NK-92 (cell line): ENCODE results near the gene NDUFB5.
"Not testable (repeated sequence)": the region's sequence is repeated elsewhere in the genome, so short reads cannot be mapped to it uniquely, and the experiment has no call there.

Source experiments
- DNase-seq: peaks from one replicate; lab custom pipeline; 2025; ENCODE audit not compliant: unreplicated experiment; lab: John Stamatoyannopoulos, UW

The NDUFB5 gene

DNA sequence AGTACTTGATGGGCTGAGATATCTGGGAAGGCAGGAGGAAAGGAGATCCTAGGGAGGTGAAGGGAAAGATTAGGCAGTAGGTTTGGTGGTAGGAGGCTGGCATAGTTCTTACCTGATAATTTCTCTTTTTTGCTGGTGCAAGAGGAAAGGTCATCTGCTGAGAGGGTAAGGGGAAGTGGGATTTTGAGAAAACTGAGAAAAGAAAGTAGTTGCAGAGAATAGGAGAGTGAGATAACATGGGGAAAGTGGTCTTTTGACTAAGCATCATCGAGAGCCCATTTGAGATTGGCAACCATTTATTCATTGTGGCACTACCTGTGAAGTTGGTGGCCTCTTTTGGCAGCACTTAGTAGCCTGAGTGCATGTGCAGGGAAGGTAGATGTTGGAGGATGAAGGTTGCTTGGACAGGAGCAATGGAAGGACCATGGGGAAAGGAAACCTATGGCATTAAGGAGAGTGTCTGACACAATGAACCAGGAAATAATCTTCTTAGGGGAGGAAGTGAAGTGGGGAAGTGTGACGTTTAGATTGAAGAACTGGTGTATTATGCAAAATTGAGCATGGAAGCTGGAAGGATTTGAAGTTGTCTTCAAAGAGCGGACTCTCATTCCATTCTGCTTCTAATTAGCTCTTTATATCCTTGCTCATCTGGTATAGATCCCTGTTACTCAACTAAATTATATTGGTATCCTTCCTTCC is 26.3 kb downstream of the NDUFB5 start:
- DNase-seq: no peak

- DNase-seq: no peak
Observed at GRCh38 chr3:179640469-179640868, 35.9 kb downstream of the NDUFB5 start.

GRCh38 chr3:179642871-179643270 is 38.3 kb downstream of the NDUFB5 start:
- DNase-seq: no peak

- DNase-seq: not testable (repeated sequence)
Observed at GRCh38 chr3:179643837-179644236, 39.2 kb downstream of the NDUFB5 start.

GRCh38 chr3:179646177-179646576 is 41.6 kb downstream of the NDUFB5 start:
- DNase-seq: no peak

DNA sequence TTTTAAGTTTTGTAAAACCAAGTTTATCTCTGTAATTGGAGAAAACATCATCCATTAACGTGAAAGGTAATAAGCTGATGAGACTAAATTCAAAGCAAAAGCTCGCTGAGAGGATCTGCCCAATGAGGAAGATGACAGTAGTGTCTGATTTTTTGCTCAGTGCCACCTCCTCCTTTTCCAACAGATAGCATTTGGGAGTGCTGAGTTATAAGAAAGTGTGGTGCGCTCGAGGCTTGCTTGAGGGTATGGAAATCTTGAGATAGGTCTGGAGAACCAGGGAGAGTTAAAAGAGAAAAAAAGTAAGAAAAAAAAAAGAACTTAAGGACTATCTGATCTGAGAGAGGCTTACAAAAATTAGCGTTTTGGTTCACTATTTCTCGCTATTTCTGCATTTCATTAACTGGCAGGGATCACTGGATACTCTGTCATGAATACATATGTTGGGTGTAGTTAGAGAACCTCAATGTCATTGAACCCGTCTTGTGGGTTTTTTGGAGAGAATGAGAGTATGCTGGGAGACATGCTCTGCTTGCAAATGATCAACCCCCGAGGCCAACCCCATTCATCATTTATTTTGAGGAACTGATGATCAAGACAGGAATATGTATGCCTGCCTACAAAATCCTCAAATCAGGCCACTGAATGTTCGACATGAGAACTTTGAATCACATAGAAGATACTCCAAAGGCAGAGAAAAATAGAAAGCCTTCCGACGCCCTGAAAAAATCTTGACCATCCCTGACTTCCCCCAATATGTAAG is 47.3 kb downstream of the NDUFB5 start:
- no peak for DNase-seq

GRCh38 chr3:179652447-179653095 is 48.0 kb downstream of the NDUFB5 start, which contains the start of gene USP13:
USP13 (plus strand) TSS chr3:179653040; CDS start chr3:179653226, 186 bp downstream.
- DNase-seq: no peak

GRCh38 chr3:179653096-179653797 is 48.7 kb downstream of the NDUFB5 start:
- DNase-seq: no peak

- DNase-seq: no peak
Observed at GRCh38 chr3:179655236-179655635, 50.6 kb downstream of the NDUFB5 start.

DNA sequence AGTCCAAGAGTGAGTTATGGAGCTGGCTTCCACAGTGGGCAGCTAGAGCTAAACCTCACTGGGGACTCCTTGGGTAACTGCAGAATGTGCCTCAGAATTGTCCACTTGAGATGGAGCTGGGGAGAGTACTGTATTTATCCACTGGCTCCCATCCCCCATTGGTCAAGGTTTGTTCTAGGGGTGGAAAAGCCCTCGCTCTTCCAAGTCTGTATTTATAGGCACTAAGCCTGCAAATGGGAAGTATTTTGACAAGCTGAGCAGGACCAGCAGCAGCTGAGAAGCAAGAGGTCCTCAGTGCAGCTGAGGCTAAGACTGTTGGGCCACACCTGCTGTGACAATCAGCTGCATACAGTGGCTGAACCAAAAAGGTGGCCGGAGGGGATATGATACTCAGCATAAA is 54.0 kb downstream of the NDUFB5 start:
- DNase-seq: no peak

GRCh38 chr3:179660872-179661271 is 56.3 kb downstream of the NDUFB5 start:
- no peak for DNase-seq

DNA sequence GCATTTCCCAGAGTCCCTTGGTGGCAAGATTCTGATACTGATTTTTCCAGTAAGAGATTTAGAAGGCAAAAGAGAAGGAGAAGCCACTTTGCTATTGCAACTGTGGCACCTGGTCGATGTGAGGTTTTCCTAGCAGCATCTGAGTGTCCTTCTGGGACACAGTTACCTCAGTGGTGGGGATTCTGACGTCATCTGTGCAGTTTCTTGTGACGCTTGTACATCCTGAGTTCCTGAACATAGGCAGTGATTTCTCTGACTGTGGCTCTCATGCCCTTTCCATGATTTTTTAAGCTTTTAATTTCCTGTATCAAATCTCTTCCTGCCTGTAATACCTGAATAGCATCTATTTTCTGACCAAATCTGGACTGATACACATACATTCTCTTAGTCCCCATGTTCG is 57.2 kb downstream of the NDUFB5 start:
- no peak for DNase-seq

DNA sequence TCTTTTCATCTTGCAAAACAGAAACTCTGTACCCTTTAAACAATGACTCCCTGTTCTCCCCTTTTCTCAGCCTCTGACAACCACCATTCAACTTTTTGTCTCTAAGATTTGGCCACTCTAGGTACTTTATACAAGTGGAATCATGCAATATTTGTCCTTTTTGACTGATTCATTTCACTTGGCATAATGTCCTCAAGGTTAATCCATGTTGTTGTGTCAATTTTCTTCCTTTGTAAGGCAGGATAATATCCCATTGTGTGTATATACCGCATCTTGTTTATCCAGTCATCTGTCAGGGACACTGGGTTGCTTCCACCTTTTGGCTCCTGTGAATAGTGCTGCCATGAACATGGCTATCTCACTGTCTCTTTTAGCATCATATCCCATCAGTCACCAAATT is 58.5 kb downstream of the NDUFB5 start:
- no peak for DNase-seq

DNA sequence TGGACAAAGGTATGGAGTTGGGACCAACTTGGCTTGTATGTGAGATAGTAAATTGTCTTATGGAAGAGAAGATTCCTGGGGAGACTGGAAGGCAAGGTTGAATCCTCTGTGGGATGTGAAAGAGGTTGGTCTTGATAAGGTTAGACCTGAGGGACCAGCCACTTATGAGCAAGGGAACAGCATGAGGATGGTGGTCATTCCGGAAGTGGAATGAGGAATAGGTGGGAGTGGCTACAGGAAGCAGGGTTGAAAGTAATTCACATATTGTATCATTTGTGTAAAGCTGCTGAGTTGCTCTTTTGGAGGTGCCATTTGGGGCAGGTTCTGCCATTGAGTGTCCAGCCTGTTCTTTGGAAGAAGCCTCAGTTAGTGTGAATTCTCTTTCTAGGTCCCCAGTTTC is 61.4 kb downstream of the NDUFB5 start:
- DNase-seq: no peak

- DNase-seq: no peak
Observed at GRCh38 chr3:179666436-179667035, 61.9 kb downstream of the NDUFB5 start.

DNA sequence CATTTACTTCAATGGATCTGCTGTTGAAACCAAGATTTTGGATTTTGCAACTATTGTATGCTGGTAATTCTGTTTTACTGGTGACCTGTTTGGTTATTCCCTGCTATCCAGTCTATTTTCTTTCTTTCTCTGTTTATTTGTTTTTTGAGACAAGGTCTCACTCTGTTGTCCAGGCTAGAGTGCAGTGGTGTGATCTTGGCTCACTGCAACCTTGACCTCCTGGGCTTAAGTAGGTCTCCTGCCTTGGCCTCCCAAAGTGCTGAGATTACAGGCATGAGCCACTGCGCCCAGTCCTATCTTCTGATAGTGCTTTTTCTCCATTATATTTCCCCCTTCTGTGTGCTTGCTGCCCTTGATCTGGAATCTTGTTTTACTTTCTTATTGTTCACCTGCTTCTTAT is 63.8 kb downstream of the NDUFB5 start:
- DNase-seq: no peak

GRCh38 chr3:179670311-179670710 is 65.7 kb downstream of the NDUFB5 start:
- DNase-seq: no peak

DNA sequence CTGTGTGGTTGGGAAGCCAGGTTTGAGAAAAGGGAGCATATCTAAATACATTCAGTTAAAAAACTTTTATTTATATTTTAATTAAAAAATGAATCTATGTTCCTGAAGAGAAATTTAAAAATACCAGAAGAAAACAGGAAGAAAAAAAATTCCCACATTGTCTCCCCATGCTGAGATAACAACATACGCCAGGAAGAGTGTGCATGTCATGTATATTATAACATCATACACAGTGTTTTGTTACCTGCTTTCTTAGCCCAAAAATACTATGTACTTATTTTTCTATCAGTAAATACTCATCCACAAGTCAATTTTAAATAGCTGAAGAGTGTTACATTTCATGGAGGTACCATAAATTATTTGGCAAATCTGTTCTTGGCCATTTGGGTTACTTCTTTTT is 66.7 kb downstream of the NDUFB5 start:
- no peak for DNase-seq

DNA sequence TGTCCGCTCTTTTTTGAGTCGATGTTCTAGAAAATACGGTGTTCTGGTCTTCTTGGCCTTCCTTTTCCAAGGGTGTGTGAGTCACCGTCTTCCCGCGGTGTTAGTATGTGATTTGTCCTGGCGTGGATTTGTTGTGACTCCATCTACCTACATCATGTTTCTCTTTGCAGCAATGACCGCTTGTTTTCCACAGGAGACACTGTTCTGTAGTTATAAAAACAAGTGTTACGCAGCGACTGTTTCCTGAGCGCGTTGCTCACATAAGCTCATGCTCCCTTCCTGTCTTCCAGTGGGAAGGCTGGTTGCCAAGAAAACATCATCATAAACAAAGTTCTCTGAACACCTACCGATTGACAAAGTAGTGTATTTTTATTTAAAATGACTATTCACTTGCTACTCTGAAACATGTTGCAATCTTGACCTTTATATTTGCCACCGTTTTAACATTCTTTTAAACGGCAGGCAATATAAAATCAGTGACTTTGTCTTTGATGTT is 67.2 kb downstream of the NDUFB5 start:
- no peak for DNase-seq

GRCh38 chr3:179672918-179673317 is 68.3 kb downstream of the NDUFB5 start:
- no peak for DNase-seq

GRCh38 chr3:179673523-179673922 is 68.9 kb downstream of the NDUFB5 start:
- DNase-seq: no peak
